ENCODE measurements around the gene TGM2.

The TGM2 gene

GRCh38 chr20:38159957-38160756, 4.9 kb downstream of the TGM2 start:
- DNase-seq (ENCODE audit: low spot score) = no peak

- DNase-seq (ENCODE audit: low spot score) = no peak
Measured at GRCh38 chr20:38159566-38159956, 5.5 kb downstream of the TGM2 start.

GRCh38 chr20:38158701-38159351, 6.2 kb downstream of the TGM2 start:
- DNase-seq (ENCODE audit: low spot score) = peak; percentile 79

- DNase-seq (ENCODE audit: low spot score) = peak; percentile 65
Measured at GRCh38 chr20:38157635-38158495, 7.2 kb downstream of the TGM2 start.

DNA sequence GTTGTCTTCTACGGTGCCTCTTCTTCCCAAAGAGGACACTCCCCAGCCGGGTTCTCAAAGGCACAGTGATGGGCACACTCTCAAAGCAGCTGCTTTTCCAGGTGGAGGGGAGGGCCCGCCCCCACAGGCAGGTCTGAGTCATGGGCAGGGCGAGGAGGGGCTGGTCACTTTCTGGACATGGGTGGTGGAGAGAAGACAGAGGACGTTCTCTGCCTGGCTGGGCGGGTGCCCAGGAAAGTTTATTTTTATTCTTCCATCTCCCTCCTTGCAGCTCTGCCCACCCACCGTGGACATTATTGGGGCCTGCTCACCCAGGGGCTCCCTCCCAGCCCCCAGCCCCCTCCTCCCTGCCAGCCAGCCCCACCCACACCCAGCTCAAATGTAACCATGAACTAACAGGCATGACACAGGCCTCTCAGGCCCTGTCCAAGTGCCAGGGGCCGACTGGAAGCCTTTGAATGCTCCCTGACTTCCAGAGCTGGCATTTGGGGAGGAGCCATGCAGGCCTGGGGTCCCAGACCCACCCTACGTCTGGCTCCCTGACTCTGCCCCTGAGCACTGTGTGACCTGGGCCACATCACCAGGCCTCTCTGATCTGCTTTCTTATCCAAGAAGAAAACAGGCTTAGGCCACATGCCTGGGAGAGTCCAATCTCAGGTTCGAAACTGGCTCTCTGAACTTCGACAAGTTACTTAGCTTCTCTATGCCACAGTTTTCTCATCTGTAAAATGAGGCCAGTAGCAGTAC, 8.0 kb downstream of the TGM2 start:
- no peak for DNase-seq (ENCODE audit: low spot score)

- DNase-seq (ENCODE audit: low spot score) = no peak
Measured at GRCh38 chr20:38156280-38156679, 8.8 kb downstream of the TGM2 start.

GRCh38 chr20:38155811-38156210, 9.3 kb downstream of the TGM2 start:
- no peak for DNase-seq (ENCODE audit: low spot score)

GRCh38 chr20:38153401-38153800, 11.7 kb downstream of the TGM2 start:
- no peak for DNase-seq (ENCODE audit: low spot score)

- DNase-seq (ENCODE audit: low spot score) = peak; percentile 90
Measured at GRCh38 chr20:38152621-38153221, 12.3 kb downstream of the TGM2 start.

DNA sequence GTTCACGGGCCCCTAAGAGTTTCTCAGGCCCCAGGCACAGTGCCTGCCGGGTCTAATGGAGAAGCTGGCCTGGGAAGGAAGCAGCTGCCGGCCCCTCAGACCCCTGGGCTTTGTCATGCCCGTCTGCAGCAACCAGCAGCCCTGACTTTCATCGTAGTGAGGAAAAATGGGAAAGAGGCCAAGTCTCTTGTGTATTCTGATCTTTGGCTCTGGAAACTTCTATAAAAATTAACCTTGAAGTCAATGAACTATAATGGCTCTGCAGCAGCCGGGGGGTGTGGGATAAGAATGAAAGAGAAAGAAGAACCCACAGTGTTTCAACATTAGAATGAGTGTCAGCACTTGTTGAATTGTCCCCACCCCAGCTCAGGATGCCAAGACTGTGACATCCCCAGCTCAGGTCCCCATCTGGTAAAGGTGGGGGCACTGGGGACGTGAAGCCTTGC, 12.9 kb downstream of the TGM2 start:
- DNase-seq (ENCODE audit: low spot score) = peak; percentile 72

GRCh38 chr20:38151455-38151854, 13.6 kb downstream of the TGM2 start:
- no peak for DNase-seq (ENCODE audit: low spot score)

- DNase-seq (ENCODE audit: low spot score) = no peak
Measured at GRCh38 chr20:38150335-38151170, 14.5 kb downstream of the TGM2 start.

- DNase-seq (ENCODE audit: low spot score) = no peak
Measured at GRCh38 chr20:38148328-38149102, 16.6 kb downstream of the TGM2 start.

- no peak for DNase-seq (ENCODE audit: low spot score)
Measured at GRCh38 chr20:38147751-38148150, 17.3 kb downstream of the TGM2 start.

- no peak for DNase-seq (ENCODE audit: low spot score)
Measured at GRCh38 chr20:38147163-38147562, 17.9 kb downstream of the TGM2 start.

DNA sequence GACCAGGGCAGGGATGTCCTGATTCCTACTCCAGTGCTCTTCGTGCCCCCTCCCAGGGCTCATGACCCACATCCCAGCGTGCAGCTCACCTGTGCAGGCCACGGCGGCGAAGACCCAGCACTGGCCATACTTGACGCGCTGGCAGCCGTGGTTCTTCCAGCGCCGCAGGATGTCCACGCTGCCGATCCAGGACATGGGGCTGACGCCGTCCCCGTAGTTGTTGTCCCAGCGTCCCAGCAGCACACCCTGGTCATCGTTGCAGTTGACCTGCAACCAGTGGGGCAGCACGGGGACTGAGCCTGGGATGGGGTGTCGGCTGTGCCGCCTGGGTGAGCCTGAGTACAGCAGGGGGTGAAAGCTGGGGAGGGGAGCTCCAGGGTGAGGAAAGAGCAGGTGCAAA, 18.4 kb downstream of the TGM2 start:
- no peak for DNase-seq (ENCODE audit: low spot score)

DNA sequence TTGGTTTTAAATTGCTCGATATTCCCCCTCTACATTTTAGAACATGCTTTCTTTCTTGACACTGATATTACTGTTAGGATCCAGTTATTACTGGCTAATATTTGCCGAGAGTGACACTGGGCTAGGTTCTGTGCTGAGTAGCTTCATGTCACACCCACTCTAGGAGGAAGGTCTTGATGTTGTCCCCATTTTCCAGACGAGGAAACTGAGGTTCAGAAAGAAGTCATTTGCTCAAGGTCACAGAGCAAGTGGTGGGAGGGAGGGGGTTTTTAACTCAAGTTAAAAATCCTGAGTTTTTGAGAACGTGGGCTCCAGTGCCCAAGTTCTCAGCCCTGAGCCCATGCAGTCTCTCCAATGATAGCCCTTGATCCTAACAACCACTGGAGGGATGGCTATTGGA, 18.9 kb downstream of the TGM2 start:
- DNase-seq (ENCODE audit: low spot score) = no peak

DNA sequence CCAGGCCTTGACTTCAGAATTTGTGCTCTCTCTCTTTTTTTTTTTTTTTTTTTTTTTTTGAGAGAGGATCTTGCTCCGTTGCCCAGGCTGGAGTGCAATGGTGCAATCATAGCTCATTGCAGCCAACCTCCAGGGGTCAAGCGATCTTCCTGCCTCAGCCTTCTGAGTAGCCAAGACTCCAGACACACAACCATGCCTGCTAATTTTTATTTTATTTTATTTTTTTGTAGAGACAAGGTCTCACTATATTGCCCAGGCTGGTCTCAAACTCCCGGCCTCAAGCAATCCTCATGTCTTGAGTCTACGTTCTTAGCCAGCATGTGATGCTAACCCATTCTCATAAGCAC, 19.4 kb downstream of the TGM2 start:
- DNase-seq (ENCODE audit: low spot score) = no peak

- no peak for DNase-seq (ENCODE audit: low spot score)
Measured at GRCh38 chr20:38144974-38145728, 19.9 kb downstream of the TGM2 start.
